K562 (cell line): ENCODE measurements around the gene PPP1R15B.

ENCODE experiments used
- HDAC2 ChIP-seq: fragments of 450-650 bp; IDR thresholded peaks from 2 replicates; pipeline ENCODE4 v1.6.1; 2016; ENCODE audit warnings: mild to moderate bottlenecking
- MTA2 ChIP-seq: fragments of 450-650 bp; IDR thresholded peaks from 2 replicates; pipeline ENCODE4 v1.6.1; 2016; ENCODE audit warnings: low read depth
- NCOR1 ChIP-seq: fragments of 450-650 bp; IDR thresholded peaks from 2 replicates; pipeline ENCODE4 v1.6.1; 2016; ENCODE audit warnings: mild to moderate bottlenecking, moderate library complexity
- NFRKB ChIP-seq: fragments of 450-650 bp; IDR thresholded peaks from 2 replicates; pipeline ENCODE4 v1.6.1; 2016; ENCODE audit warnings: low read depth
- SPI1 ChIP-seq: IDR thresholded peaks from 2 replicates; pipeline ENCODE4 v1.6.1; 2011; ENCODE audit warnings: low read depth, low read length, control low read depth, borderline replicate concordance
- ZNF561 ChIP-seq: fragments of 450-650 bp; formaldehyde crosslinking; conservative IDR thresholded peaks from 2 replicates; pipeline ENCODE4 v1.4.0; 2020; ENCODE audit warnings: mild to moderate bottlenecking, moderate library complexity
- ZNF57 ChIP-seq: fragments of 450-650 bp; formaldehyde crosslinking; IDR thresholded peaks from 2 replicates; pipeline ENCODE4 v1.4.0; 2020; ENCODE audit warnings: mild to moderate bottlenecking, moderate library complexity

DNA sequence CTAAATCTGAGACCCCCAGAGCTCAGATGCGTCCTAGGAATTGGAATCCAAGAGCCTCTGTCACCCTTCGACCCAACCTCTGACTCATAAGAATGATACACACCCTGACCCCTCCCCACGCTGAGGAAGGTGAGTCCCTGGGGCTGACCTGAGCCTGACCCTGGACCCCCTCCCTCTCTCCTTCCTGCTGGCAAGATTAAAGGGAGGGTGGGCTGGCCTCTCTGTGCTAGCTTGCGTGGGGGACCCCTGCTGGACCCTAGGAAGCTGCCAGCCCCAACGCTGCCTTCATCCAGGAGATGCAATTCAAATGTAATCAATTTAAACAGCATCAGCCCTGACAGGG is 52.5 kb downstream of the PPP1R15B start:
- TF ChIP-seq HDAC2 (no peak), SPI1 (no peak), ZNF561 (CRISPR knock-in tag) (no peak), NCOR1 (no peak), ZNF57 (no peak), NFRKB (no peak), MTA2 (no peak)
